Measurements from ENCODE around the gene DSCAML1.

DSCAML1 gene

GRCh38 chr11:117657794-117658193 is 139.2 kb downstream of the DSCAML1 start:
- DNase-seq, result no peak

DNA sequence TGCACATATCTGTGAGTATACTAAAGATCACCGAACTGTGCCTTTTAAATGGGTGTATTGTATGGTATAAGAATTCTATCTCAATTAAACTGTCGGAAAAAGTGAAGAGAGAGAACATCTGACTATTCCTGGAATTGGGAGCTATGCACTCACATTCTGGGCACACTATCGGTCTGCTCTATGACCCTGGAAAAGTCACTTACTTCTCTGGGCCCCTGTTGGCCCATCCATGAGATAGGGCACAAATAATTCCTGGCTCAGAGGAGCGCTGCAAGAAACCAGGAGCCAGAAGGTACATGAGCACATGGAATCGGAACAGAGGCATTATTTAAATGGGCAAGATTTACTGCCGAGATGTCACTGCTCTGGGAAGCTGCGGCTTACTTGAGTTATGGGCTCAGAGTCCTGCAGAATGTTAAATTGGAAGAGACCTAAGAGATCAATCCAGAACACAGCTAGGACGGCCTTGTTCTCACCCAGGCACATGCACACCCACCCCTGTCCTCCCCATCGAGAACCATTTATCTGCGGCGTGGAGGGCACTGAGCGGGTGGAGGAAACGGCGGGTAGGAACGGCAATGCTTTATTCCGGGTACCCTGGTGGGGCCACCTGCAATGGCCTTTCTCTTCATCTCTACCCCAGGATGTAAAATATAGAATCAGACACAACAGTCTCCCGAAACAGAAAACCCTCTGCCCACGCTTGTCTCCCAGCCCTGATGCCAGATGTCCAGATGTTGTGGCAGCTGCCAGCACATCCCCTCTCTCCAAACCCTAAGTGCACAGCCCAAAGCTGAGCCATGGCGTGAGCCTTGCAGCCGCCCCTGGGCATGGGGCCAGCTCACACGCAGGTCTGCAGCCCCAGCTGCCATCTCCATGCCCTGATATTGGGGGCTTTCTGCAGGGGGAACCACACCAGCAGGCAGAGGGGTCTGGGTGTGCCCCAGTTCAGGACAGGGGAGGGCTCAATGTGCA is 142.4 kb downstream of the DSCAML1 start:
- no peak for DNase-seq

DNA sequence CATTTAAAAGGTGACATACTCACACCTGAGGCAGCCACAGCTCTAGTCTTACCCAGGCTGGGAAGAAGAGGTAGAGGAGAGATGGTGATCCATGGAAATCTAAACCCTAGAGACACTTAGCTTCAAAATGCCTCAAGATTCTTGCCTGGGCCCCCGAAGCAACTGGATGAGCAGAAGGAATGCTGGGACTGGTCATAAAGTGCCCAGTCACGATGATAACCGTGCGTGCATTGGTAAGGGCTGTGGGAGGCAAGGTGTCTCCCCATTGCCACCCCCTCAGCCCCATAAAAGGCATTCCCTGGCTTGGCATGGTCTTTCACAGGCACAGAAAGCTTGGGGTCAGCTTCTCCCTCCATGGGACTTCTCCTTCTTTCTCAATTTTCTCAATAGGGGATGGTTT is 144.5 kb downstream of the DSCAML1 start:
- no peak for DNase-seq

- no peak for DNase-seq
Observed at GRCh38 chr11:117649296-117650055, 147.5 kb downstream of the DSCAML1 start.

- DNase-seq, result no peak
Observed at GRCh38 chr11:117647872-117648271, 149.1 kb downstream of the DSCAML1 start.

DNA sequence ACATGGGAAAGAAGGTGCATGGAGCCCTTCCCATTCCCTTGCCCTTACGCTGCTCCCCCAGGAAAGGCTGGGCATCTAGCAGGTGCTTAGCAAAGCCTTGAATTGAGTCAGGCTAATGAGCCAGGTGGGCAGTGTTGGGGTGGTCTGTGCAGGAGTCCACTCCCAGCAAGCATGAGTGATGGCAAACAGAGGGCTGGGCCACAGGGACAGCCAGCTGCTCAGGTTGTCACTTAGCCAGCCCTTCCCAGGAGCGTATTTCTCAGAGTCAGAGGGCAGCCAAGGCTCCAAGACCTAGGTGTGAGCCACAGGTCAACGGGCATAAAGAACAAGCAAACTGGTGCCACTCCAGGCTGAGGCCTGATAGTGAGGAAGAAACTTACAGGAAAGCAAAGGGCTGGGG is 149.8 kb downstream of the DSCAML1 start:
- DNase-seq, result no peak

DNA sequence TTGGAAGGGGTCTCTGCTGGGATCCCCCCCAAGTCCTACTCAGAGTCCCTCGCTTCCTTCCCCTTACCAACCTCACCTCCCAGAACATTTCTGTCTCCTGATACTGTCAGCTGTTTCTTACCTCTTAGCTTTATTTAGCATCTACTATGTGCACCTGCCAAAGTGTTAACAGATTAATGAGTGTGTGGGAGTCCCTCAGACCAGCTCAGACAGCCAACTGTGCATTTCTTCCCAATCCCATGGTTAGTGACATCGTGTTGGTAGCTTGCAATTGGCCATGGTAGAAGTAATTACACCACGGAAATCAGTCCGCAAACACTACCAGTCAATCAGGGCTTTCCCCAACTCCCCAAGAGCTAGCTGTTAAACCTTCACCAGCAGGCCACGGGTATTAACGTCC is 150.6 kb downstream of the DSCAML1 start:
- DNase-seq, result no peak

DNA sequence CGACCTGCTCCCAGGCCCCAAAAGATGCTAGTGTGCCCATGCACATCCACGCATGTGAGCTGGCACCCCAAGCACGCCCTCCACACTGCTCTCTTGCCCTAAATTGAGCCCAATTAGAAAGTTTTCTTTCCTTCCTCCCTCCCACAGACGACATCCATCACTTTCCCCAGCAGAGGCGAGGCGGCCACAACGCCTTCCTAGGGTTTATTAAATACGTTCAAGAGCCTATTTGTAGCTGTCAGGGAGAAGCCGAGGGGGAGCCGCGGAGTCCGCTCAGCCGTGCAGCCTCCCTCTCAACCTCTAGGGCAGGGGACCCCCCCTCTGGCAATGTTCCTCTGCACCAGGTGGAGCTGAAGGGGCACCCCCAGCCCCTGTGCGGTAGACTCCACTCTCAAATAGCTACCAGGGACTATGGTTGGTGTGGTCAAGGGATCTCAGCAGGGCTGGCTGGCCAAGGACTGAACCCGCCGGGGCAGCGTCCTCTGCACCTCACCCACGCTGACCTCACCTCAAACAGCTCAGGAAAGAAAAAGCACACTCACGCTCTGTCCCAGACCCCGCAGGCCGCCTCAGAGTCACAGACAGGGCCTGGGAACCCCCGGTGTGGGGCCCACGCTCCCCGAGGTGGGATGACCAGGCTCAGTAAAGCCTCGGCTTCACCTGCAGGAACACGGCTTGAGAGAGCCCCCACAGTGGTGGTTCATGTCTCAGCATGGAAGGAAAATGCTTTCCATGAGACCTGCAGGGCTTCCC is 152.4 kb downstream of the DSCAML1 start:
- DNase-seq, result no peak

GRCh38 chr11:117643606-117644300 is 153.3 kb downstream of the DSCAML1 start:
- DNase-seq, result no peak

GRCh38 chr11:117642835-117643234 is 154.2 kb downstream of the DSCAML1 start:
- DNase-seq, result no peak

- DNase-seq, result no peak
Observed at GRCh38 chr11:117642396-117642795, 154.6 kb downstream of the DSCAML1 start.

GRCh38 chr11:117641008-117641915 is 155.8 kb downstream of the DSCAML1 start:
- DNase-seq, result no peak

DNA sequence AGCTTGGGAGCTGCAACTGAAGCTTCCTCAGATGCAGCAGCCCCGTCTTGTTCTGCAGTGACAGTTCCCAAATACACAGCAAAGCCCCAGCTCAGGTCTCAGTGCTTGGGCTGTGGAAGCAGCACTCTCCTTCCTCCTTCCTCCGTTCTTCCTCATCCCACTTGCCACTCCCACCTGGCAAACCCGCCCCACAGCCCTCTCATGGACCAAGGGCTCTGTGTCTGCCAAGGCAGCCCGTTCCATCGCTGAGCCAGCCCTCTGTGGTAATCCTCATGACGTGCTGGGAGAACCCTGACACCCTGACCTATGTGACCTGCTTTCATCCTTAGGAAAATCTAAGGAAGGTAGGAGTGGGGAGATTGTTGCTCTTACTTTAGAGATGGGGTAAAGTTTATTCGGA is 157.0 kb downstream of the DSCAML1 start:
- DNase-seq, result no peak

- DNase-seq, result no peak
Observed at GRCh38 chr11:117639601-117640000, 157.4 kb downstream of the DSCAML1 start.

- no peak for DNase-seq
Observed at GRCh38 chr11:117638911-117639543, 158.0 kb downstream of the DSCAML1 start.

- DNase-seq, result no peak
Observed at GRCh38 chr11:117634756-117635603, 162.0 kb downstream of the DSCAML1 start.

GRCh38 chr11:117633976-117634755 is 162.8 kb downstream of the DSCAML1 start:
- DNase-seq, result no peak

- no peak for DNase-seq
Observed at GRCh38 chr11:117633186-117633754, 163.7 kb downstream of the DSCAML1 start.

- no peak for DNase-seq
Observed at GRCh38 chr11:117632306-117632705, 164.7 kb downstream of the DSCAML1 start.

All from activated T-cell treated with anti-CD3 and anti-CD28 coated beads for 4 hours (primary cell).